Activated CD4-positive, alpha-beta T cell treated with anti-CD3 and anti-CD28 coated beads for 4 hours (primary cell): Measurements from ENCODE around the gene MOB2.

Experiments
- DNase-seq, 2 donors: peaks; one replicate each; pipeline ENCODE4 v3.0.0-alpha.2; 2020

MOB2 gene

GRCh38 chr11:1484061-1484671 lies 2.4 kb downstream of the MOB2 start:
- DNase-seq, result no peak

- no peak for DNase-seq
Measured at GRCh38 chr11:1483445-1483961, 3.1 kb downstream of the MOB2 start.

DNA sequence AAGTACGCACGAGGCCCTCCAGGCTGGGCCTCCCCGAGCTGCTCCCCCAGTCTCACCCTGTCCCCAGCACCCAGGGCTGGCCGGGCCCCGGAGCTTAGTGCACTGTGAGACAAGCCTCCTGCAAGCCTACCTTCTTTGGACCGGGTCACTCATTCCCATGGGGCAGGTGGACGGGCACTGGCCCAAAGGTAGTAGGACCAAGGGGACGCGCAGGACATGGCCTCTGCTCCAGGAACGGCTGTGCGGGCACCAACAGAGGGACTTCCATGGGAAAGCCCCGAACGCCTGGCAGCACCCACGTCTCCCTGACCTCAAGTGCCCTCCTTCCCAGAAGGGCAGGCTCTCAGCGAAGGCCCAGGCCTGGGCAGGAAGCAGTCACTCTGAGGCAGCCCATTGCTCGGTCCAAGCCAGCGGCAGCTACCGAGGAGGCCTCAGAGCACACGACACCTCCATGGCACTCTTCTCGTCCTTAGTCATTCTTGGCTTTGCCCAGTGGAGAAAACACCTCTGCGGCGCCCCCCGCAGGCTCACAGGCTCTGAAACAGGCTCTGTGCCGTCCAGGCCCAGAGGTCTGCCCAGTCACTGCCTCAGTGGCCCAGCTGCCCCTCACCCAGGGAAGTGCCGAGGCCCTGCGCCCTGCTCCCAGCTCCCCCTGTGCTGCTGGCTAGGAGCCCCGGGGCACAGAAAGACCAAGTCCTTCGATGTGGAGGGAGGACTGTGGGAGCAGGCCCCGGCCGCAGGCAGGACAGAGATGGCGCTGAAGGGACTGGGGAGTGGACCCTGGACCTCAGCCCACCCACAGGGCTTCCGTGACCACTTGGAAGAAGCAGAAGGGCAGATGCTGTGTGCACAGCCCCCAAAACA lies 3.8 kb downstream of the MOB2 start:
- DNase-seq, result no peak

GRCh38 chr11:1481861-1482441 lies 4.6 kb downstream of the MOB2 start:
- no peak for DNase-seq

DNA sequence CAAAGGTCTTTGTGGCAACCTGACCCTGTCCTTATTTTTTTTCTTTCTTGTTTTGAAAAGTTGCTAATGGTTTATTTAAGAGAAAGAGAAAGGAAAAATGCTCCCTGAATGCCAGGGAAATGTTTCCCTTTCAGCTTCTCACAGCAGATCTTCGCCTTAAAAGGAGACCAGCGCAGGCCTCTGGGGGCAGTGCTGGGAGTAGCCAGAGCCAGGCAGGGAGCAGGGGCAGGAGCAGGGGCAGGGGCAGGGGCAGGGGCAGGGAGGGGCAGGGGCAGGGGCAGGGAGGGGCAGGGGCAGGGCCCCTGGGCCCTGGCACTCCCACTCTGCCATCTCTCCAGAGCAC lies 5.1 kb downstream of the MOB2 start:
- DNase-seq, result no peak

GRCh38 chr11:1480555-1481482 lies 5.8 kb downstream of the MOB2 start:
- no peak for DNase-seq

GRCh38 chr11:1480191-1480554 lies 6.4 kb downstream of the MOB2 start:
- DNase-seq, result no peak

DNA sequence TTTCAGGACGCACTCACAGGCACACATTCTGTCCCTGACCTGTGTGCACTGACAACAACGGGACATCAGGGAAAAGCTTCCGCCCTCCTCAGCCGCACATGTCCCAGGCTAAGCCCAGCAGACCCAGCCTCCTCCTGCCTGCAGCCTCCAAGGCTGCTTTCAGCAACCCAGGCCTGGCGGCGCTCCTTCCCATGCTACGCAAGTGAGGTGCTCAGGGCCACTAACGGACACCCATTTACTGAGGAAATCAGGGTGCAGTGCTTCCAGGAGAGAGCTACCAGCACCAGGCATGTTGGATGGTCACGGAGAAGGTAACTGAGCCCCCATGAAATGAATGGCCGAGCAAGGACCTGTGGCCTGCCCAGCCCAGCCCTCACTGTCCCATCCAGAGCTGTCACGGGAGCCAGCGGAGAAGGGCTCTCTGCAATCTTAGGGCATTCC lies 6.9 kb downstream of the MOB2 start:
- no peak for DNase-seq

- no peak for DNase-seq
Measured at GRCh38 chr11:1479006-1479677, 7.4 kb downstream of the MOB2 start.

DNA sequence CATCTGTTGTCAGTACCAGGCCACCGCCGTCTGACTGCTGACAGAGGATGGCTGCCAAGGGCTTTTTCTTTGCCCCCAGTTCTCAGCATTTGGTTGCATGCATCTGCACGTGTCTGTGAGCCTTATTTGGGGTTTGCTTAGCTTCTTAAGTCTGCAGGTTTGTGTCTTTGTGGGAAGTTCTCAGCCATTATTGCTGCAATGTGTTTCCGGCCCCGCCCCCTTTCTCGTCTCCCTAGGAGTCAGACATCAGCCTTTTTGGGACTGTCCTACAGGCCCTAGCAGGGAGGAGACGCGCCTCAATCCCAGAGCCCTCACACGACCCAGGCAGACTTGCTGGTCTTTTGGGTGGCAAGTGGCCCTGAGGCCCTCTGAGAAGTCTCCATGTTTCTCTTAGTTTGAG lies 8.0 kb downstream of the MOB2 start:
- DNase-seq, result no peak

DNA sequence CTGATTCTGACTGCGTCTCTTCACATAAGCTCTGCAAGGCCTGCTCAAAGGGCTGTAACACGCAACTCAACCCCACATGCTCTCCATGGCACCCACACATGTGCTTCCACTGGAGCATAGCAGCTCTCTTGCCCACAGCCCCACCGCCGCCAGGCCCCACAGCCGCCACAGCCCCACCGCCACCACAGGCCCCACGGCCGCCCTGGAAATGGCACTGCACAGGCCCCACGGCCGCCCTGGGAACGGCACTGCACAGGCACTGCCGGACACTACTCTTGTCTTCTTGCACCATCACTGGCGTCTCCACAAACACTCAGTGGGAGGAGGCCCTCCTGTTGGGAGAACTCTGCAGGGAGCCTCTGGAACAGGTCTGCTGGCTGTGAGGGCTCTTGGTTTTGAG lies 8.6 kb downstream of the MOB2 start:
- DNase-seq, result no peak

DNA sequence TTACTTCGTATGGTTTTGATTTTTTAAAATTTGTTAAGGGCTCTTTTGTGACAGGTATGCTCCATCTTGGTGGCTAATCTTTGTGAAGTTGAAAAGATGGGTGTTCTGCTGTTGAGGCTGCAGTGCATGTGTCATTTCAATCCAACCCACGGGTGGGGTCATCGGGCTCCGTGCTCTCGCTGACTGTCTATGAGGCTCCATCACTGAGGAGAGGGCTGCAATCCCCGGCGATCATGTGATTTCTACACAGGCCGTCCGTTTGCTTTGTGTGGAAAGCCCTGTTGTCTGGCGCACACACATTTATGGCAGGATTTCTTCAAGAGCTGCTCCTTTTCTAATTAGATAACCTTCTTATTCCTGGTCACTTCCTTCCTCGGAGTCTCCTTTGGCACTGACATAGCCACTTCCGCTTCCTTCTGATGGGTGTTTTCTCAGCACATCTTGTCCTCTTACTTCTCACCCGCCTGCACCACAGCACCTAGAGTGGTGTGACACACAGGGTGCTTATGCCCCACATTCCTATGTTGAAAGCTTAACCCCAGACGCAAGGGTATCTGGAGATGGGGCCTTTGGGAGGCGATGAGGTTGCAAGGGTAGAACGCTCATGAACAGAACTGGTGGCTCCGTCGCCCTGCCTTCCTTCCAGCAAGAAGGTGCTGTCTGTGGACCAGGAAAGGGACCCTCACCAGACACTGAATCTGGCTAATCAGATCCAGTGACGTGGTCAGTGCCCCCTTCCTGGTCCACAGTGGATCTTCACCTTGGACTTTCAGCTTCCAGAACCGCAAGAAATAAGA lies 9.4 kb downstream of the MOB2 start:
- no peak for DNase-seq

- no peak for DNase-seq
Measured at GRCh38 chr11:1475841-1476240, 10.7 kb downstream of the MOB2 start.

GRCh38 chr11:1473786-1474185 lies 12.8 kb downstream of the MOB2 start:
- no peak for DNase-seq

DNA sequence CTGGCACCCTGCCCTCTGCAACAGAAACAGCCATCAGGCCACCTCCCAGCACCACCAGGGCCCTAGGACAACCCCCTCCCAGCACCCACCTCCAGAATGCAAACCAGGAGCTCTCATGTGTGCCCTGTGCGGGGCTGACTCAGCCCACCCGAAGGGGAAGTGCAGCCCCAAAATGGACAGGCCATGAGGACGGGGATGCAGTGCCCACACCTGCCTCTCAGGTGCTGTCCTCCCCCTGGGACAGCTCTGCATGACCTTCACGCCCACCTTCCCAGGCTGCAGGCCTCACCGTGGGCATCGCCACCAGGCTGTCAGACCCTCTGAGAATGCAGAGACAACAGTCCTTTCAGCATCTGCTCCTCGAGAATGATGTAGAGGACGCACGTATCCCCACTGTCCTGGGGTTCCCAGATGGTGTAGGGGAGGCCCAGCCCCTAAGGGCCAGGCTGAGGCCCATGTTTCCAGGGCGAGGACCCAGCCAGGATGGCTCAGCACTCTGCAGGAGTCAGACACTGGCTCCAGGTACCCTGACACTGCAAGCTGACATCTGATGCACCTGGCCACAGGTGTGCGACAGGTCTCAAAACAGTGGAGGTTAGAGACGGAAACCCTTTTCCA lies 13.5 kb downstream of the MOB2 start:
- DNase-seq, result no peak

DNA sequence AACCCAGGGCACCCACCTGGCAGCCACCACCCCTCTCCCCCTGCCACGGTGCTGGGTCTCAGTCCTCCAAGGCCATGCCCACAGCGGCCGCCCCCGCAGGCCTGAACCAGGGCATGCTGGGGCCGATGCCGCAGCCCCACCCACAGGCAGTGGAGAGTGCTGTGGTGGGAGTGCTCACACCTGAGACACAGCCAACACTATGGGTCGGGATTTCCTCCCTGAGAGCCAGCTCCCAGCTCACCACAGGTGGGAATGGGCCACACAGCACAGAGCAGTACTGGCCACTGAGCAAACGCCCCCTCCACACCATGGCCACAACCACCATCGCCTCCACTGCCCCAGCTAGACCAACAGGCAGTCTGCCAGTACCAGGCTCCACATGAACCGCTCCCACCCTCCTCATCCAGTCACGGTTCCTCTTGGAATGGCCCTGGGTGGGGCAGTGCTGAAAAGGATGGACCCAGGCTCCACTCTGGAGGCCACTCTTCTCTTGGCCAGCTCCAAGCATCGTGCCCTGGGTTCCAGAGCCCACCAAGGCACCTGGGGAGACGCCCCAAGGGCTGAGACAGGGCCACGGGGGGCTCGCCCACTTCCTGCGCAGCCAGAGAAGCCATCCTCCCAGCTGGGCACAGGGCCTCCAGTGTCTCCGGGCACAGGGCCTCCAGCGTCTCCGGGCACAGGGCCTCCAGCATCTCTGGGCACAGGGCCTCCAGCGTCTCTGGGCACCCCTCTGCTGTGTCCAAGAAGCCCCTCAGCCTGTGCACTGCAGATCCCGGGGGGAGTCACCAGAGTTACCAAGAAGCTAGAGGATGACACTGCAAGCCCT lies 14.2 kb downstream of the MOB2 start:
- DNase-seq, result no peak

DNA sequence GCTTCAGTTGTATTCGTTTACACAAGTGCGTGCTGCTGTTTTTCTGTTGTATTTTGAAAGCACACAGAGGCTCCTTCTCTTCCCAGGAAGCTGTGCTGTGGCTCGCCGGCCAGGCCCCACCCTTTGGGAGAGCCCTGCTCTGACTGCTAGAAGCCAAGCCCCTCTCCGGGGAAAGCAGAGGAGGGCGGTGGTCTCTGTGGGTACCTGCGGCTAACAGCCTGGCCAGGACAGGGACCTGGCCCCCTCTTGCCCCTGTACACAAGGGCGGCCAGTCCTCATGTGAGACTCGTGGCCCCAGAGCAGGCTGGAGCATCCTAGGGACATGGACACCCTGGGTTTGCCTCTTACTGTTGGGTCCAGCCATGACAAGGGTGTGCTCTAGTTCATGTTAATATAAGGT lies 14.8 kb downstream of the MOB2 start:
- DNase-seq, result no peak

DNA sequence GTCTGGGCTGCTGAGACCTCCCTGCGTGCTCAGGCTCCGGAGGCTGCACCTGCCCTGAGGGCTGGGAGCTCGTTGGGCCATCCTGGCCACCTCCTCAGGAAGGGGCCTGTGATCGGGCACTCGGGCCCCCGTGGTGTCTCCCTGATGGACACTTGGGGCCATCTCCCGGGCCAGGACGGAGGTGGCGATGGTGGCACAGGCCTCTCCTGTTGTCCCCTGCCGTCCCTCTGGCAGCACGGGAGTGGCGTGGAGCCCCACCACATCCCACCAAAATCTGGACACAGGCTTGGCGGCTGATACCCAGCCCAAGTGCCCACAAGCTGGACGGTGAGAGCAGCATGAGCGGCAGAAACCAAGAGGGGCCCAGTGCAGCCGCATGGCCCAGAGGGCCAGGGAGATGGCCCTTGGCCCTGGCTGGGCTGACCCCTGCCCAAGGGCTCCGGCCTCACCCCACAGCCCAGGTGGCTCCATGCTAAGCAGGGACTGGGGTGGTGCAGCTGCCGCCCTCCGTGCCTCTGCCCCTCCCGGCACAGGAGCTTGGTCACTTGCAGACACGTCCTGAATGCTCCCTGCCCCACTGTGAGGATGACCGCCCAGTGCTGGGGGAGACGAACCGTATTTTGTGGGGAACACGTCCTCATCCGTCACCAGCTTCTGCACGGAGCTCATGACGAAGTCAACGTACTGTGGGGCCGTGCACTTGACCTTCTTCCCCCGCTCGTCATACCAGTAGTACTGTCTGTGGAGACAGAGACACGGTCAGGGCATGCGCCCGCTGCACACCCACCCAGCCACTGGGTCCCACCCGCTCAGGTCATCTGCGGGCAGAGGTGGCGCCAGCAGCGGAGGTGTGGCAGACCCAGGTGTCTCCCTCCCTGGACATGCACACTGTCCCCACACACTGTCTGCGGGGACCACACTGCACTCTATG lies 15.6 kb downstream of the MOB2 start:
- DNase-seq, result no peak
